HL-60/S4 (cell line): ENCODE data around the gene SYT9.

Experiments
- in situ Hi-C: fragments of 300-500 bp; cut with MboI; formaldehyde crosslinking; loops from 2 replicates; pipeline ENCODE4 v1.14.3; 2022; ENCODE audit warnings: low sequenced_read_pairs

SYT9 gene

GRCh38 chr11:7251836-7252682 lies at the start of gene SYT9:
TSS of gene SYT9 (plus strand) at chr11:7251904. CDS start at chr11:7252187, 283 bp downstream.
- in situ Hi-C loops = no loop called here

DNA sequence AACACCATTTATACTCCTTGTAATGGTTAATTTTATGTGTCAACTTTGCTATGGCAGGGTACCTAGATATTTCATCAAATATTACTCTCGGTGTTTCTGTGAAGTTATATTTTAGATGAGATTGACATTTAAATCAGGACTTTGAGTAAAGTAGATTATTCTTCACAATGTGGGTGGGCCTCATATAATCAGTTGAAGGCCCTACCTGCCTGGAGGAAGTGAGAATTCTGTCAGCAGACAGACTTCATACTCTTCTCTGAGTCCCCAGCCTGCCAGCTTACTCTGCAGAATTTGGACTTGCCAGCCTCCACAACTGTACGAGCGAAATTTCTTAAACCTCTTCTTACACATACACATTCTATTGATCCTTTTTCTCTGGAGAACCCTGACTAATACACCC lies 49.3 kb upstream of the SYT9 start:
- in situ Hi-C loops = no loop called here

- in situ Hi-C loops = no loop called here
Observed at GRCh38 chr11:7204778-7205177, 46.9 kb upstream of the SYT9 start.

GRCh38 chr11:7208391-7208790 lies 43.3 kb upstream of the SYT9 start:
- in situ Hi-C loops = no loop called here

DNA sequence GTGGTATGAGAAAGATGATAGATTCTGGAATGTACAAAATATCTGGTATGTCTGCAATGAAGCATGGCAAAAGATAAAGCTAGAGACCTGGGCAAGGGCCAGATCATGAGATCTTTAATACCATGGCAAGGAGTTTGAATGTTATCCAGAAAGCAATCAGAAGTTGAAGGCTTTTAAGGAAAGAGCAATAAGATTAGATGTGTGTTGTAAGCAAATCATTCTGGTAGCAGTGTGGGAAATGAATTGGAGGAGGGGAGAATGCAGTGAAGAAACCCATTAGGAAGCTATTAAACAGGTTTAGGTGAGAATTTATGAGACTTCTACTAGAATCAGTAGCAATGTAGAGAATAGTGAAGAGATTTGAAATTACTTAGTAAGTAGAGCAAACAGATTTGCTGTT lies 32.2 kb upstream of the SYT9 start:
- in situ Hi-C loops = no loop called here

DNA sequence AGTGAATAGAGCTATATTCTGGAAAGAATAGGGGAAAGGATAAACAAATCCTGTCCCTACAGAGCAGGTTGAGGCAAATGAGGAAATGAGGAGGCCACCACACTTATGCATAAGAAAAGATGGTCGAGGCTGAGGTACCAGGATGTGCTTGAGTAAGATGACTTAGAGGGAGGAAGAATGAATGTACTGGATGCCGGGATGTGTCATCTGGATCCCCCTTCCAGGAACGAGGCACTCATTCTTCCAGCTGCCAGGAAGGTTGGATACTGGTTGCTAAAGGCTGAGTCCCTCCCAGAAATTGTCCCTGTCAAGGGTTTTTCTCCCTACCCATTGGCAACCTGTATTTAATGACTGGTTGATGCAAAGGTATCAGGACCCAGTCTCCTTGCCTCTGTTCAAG lies 31.1 kb upstream of the SYT9 start:
- in situ Hi-C loops = no loop called here

DNA sequence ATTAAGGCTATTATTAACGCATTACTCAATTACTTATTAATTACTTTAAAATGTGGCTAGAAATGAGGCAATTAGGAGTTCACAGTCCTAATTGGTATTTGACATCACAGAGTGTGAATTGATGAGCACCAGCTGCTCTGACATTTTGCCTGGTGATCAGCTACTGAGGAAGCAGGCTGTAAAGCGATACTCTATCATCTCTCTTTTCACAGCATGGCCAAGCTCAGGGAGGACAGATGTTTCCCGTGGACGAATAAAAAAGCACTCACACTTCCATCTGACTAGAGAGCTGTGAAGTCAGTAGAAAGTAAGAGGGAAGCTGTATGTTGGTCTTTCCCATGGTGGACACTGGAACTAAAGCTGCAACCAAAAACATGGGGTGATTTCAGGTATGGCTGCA lies 29.1 kb upstream of the SYT9 start:
- in situ Hi-C loops = no loop called here

DNA sequence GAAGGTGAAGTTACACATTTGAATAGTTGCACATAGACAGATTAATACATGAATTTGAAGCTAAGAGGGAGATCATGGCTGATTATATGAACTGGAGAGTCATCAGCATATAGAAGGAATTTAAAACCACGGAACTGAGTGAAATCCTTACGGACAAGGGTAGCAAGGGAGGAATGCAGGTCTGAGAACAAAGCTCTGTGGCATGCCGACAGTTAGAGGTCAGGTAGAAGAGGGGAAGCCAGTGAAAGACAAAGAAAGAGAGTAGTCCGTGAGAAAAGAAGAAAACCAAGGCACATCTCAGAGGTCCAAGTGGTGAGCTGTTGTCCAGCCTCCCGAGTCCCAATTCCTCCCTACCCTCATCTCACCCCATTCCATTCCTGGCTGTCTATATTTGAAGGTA lies 11.8 kb upstream of the SYT9 start:
- in situ Hi-C loops = no loop called here

DNA sequence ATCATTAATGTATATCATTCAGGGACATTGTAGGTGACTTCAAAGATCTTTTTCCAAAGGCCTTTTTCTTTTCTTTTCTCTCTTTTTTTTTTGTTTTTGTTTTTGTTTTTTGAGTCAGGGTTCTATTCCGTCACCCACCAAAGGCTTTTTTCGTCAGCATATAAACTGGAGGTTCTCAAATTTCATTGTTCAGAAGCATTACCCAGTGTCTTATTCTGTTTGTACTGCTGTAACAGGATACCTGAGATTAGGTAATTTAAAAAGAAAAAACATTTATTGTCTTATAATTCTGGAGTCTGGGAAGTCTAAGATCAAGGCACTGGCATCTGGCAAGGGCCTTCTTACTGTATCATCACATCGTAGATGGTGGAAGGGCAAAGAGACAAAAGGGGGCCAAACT lies 6.4 kb upstream of the SYT9 start:
- in situ Hi-C loops = no loop called here

GRCh38 chr11:7246179-7246578 lies 5.5 kb upstream of the SYT9 start:
- in situ Hi-C loops = no loop called here

GRCh38 chr11:7250166-7250565 lies 1.5 kb upstream of the SYT9 start:
- in situ Hi-C loops = no loop called here

DNA sequence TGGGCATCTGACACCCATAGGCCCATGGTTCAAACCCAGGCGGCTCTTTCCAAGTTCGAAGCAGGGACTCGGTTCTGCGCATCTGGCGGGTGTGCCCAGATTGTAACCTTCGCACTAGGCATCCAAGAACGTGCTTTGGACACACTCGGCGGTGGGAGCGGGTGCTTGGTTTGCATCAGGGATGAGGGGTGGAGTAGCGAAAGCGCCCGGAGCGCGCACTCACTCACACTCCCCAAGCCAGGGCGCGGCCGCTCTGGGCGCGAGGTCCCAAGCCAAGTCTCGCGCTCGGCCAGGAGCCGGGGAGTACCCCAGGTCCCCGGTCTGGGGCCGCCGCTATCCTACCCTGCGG lies 243 bp upstream of the SYT9 start:
- in situ Hi-C loops = no loop called here

DNA sequence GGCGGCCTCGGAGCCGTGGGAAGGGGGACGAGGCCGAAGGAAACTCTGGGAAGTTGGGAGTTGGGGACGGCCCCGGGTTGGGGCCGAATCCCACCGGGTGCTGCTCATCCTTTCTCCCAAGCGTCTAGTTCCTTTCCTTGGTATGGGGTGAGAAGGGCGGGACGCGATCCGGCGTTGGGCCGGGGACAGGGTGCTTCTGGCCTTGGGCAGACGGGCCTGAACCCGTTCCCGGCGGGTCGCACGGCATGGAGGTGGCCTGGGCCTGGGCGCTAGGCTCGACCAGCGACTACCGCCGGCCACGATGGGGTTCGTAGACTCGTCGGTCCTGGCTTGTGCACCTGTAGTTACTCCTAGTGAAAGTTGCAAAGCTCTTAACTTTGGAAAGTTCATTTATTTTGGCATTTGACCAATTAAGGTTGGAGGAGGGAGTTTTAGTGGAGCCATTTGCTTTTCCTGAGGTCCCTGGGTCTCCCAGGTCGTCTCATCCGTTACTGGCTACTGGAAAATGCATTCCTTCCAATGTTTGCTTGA lies 1.0 kb downstream of the SYT9 start:
- in situ Hi-C loops = no loop called here

DNA sequence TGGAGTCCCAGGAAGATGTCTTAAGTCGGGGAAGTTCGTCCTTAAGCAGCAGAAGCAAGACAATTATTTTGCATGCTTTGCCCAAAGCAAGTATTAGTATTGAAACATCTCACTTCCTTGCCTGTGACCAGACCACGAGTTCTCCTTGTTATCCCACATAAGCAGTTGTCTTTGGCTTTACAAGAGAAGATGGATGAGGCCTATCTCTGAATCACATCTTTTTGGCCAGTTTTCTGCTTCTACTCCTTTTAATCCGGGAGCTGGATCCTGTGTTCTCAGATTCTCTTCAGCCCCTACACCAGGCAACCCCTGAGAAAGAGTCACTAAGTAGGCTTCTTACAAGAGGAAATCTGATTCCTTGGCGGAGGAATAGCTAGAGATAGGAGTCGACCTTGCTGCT lies 2.1 kb downstream of the SYT9 start:
- in situ Hi-C loops = no loop called here

GRCh38 chr11:7254731-7255291 lies 3.1 kb downstream of the SYT9 start:
- in situ Hi-C loops = no loop called here

DNA sequence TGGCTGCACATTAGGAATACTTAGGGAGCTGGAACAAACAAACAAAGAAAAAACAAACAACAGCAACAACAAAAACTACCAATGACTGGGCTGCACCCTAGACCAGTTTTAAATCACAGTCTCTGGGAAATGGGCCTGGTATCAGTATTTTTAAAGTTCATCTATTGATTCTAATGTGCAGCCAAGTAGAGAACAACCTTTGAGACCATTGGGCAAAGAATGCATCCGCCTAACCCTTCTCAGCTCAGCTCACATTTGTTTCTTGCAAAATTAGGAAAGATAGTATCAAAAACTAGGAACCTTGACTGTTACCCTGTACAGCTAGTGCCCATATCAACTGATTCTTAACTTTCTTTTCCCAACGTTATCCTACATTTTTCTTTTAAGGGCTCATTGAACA lies 5.2 kb downstream of the SYT9 start:
- in situ Hi-C loops = no loop called here

DNA sequence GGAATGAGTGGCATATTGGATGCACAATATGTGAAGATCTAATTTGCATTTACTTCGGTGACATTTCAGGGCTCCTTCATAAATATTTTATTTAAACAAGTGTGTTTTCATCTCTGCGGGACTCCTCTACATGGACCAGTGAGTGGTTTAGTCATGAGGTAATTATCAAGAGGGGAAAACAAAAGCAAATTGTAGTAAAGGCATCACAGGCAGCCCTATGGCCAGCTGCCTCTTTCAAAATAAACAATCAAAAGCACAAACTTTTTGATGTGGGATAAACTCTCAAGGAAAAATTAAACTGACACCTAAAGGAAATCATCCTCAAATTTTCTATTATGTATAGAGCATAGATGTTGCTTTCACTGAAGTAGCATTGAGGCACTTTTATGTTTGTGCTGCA lies 6.0 kb downstream of the SYT9 start:
- in situ Hi-C loops = no loop called here

DNA sequence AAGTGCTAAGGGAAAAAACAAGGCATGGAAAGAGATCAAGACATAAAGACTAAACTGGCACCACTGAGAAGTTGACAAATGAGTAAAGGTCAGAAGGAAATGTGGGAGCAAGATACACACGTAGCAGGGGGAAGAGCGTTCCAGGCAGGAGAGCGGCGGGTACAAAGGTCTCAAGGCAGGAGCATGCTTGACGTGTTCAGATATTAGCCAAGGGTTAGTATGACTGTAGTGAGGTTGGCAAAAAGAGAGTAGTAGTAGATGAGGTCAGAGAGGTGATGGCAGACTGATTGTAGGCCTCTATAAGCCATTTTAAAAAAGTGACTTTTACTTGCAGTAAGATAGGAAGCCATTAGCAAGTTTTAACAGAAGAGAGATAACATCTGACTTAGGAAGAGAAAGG lies 9.9 kb downstream of the SYT9 start:
- in situ Hi-C loops = no loop called here

- in situ Hi-C loops = no loop called here
Observed at GRCh38 chr11:7262672-7263071, 11.0 kb downstream of the SYT9 start.

DNA sequence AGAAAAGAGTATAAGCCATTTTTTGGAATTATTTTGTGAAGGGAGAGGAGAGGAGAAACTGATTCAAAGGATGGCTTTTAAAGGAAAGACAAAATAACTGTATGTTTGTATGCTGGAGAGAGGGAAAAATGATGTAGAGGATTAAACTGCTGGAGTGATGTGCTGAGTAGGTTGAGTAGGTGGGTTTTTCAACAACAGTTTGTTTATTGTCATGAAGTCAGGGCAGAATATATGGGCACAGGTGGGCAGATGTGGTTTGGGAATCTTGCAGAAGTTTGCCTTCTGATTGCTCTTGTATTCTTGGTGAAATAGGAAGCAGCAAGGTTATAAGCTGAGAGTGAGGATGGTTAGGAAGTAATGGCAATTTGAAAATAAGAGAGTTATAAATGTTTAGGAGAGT lies 12.1 kb downstream of the SYT9 start:
- in situ Hi-C loops = no loop called here

DNA sequence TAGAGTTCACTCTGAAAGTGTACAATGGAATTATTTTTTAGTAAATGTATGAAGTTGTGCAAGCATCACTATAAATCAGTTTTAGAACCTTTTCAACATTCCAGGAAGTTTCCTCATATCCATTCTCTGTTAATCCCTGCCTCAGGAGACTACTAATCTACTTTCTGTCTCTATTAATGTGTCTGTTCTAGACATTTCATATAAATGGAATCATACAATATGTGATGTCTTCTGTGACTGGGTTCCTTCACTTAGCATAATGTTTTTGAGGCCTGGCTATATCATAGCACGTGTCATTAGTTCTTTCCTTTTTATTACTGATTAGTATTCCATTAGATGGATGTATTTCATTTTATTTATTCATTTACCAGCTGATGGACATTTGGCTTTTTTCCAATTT lies 17.1 kb downstream of the SYT9 start:
- in situ Hi-C loops = no loop called here

GRCh38 chr11:7270233-7270865 lies 18.6 kb downstream of the SYT9 start:
- in situ Hi-C loops = no loop called here
